H7 (cell line): ENCODE results near the gene SUSD4. TPM values are rescaled to one million over a fixed set of nuclear protein-coding genes. Genes with fewer than 3 reads are reported as not detected.
"Not testable (repeated sequence)": the region's sequence is repeated elsewhere in the genome, so short reads cannot be mapped to it uniquely, and the experiment has no call there.

ENCODE experiments used
- DNase-seq: peaks from one replicate; pipeline ENCODE4 v3.0.0; 2012
- H3K27me3 ChIP-seq: 2 replicates; pipeline ENCODE4 v1.6.0; 2011; ENCODE audit warnings: mild to moderate bottlenecking, low read length; ENCODE audit not compliant: control insufficient read depth, insufficient read depth
- H3K36me3 ChIP-seq: replicated peaks from 2 replicates; pipeline ENCODE4 v1.5.1; 2011; ENCODE audit warnings: low read length; ENCODE audit not compliant: control insufficient read depth, insufficient read depth
- H3K4me3 ChIP-seq: 2 replicates; pipeline ENCODE4 v1.5.1; 2011; ENCODE audit warnings: low read depth, mild to moderate bottlenecking, control low read depth, low read length, moderate library complexity; ENCODE audit not compliant: insufficient read depth
- total RNA-seq: library from RNA; depleted of rRNA; stranded (reverse); fragments of >200 nt; shearing (Covaris generic); gene quantifications from 2 replicates; pipeline ENCODE4 v1.2.3, GENCODE V29; 2014

Gene SUSD4
- total RNA-seq, 1 experiment from 2014 or later, result 4.1 TPM

- H3K4me3 ChIP-seq, result no peak overlapping the region
- no peaks in the 10 kb centered on the region for H3K36me3 ChIP-seq
- no peaks in the 10 kb centered on the region for H3K27me3 ChIP-seq
- DNase-seq, result no peak
Measured at GRCh38 chr1:223308136-223308535, 55.8 kb downstream of the SUSD4 start.

- H3K27me3 ChIP-seq, result no peaks in the 10 kb centered on the region
- no peak overlapping the region for H3K4me3 ChIP-seq
- DNase-seq, result no peak
- no peaks in the 10 kb centered on the region for H3K36me3 ChIP-seq
Measured at GRCh38 chr1:223307544-223307943, 56.4 kb downstream of the SUSD4 start.

DNA sequence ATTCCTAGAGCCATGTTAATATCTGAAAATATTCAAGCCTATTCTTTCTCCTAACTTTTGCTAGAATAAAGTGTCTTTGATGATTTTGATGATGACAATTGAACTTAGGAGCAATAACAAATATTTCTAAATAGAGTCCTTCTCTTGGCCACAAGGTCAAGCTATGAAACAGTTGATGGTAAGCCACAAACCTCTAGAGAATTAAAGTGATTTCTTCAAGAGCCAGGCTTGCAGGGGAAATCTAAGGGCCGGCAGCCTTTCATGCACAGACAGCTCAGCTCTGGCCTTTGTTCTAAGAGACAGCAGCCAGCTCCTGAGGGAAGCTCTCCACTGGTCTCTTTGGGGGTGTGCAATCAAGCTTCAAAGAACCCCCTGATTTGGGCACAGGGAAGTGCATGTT lies 59.0 kb downstream of the SUSD4 start:
- no peak overlapping the region for H3K4me3 ChIP-seq
- no peak for DNase-seq

GRCh38 chr1:223301371-223301770 lies 62.6 kb downstream of the SUSD4 start:
- H3K4me3 ChIP-seq, result no peak overlapping the region
- H3K27me3 ChIP-seq, result no peaks in the 10 kb centered on the region; the same call in 1 of the 2 replicates
- H3K36me3 ChIP-seq, result no peaks in the 10 kb centered on the region
- DNase-seq, result no peak

More for the DNA sequence above, 59.0 kb downstream of the SUSD4 start:
- Histone ChIP-seq H3K36me3 (no peaks in the 10 kb centered on the region), H3K27me3 (no peaks in the 10 kb centered on the region)

GRCh38 chr1:223299553-223299952 lies 64.4 kb downstream of the SUSD4 start:
- no peaks in the 10 kb centered on the region for H3K36me3 ChIP-seq
- H3K4me3 ChIP-seq, result no peak overlapping the region
- DNase-seq, result no peak
- no peaks in the 10 kb centered on the region; the same call in 1 of the 2 replicates for H3K27me3 ChIP-seq

DNA sequence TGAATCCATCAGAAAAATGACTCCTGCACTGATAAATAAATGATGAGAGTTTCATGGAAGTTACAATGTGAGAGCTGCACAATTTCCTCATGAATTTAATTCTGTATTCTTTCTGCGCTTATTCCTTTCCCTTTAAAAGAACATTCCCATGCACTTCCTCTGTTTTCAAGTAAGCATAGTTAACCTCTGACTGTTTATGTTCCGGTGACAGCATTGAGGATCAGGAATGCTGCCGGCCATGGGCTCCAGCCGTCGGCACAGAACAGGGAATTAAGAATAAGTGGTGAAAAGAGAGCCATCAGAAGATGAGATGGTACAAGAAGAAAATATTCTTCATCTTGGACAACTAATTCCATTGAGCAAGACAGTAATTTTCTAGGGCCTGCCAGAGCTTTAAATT lies 65.3 kb downstream of the SUSD4 start:
- no peak for DNase-seq
- no peaks in the 10 kb centered on the region for H3K36me3 ChIP-seq
- H3K27me3 ChIP-seq, result peaks cover 1% of the 10 kb centered on the region; the same call in 1 of the 2 replicates
- H3K4me3 ChIP-seq, result no peak overlapping the region

DNA sequence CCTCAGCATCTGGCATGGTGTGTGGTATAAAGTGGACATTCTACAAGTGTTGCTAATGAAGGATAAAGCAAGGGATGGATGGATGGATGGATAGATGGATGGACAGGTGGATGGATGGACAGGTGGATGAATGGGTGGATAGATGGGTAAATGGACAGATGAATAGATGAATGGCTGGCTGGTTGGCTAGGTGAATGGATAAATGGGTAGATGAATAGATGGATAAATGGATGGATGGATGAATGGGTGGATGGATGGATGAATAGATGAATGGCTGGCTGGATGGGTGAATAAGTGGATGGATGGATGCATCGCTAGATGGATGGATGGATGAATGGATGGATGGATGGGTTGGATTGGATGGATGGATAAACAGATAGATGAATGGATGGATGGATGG lies 66.2 kb downstream of the SUSD4 start:
- Histone ChIP-seq H3K4me3 (no peak overlapping the region), H3K27me3 (peaks cover 4% of the 10 kb centered on the region; the same call in 1 of the 2 replicates), H3K36me3 (no peaks in the 10 kb centered on the region)
- no peak for DNase-seq

DNA sequence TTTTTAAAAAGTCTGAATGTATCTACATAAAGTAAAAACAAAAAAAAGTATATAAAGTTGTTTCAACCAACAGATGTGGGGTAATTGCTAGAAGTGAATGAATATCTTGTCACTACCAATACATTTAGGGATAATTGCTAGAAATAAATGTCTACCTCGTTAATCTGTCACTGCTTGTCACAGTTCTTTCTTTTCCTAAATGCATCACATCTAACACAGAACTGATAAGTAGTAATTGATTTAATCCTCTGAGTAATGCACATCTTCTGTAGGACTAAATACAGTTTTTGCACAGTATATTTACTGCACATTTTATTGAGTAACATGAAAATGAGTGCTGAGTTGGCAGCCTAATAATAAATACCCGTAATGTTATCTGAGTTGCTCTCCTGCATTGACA lies 72.2 kb downstream of the SUSD4 start:
- no peaks in the 10 kb centered on the region for H3K36me3 ChIP-seq
- H3K27me3 ChIP-seq, result peaks cover 4% of the 10 kb centered on the region; the same call in 1 of the 2 replicates
- no peak overlapping the region for H3K4me3 ChIP-seq
- DNase-seq, result no peak

DNA sequence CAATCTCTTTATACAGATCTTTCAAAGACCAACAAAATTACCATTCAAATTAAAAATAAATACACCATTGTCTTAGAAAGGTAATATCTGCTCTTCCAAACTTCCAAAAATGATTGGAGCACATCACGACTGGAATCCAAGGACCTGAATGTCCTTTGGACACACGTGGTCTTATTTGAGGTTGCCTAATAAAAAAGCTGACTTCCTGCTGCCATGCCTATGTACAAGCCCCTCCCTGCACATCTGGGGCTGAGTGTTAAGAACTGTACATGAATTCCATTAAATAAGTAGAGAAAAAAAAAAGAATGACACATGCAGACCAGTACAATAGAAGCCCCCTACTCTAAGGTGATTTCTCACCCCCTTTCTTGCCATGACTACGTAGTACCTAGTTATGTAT lies 73.6 kb downstream of the SUSD4 start:
- Histone ChIP-seq H3K36me3 (no peaks in the 10 kb centered on the region), H3K4me3 (no peak overlapping the region)
- DNase-seq, result no peak

GRCh38 chr1:223289621-223290020 lies 74.4 kb downstream of the SUSD4 start:
- H3K36me3 ChIP-seq, result no peaks in the 10 kb centered on the region

More for the DNA sequence above, 73.6 kb downstream of the SUSD4 start:
- peaks cover 4% of the 10 kb centered on the region; the same call in 1 of the 2 replicates for H3K27me3 ChIP-seq

DNA sequence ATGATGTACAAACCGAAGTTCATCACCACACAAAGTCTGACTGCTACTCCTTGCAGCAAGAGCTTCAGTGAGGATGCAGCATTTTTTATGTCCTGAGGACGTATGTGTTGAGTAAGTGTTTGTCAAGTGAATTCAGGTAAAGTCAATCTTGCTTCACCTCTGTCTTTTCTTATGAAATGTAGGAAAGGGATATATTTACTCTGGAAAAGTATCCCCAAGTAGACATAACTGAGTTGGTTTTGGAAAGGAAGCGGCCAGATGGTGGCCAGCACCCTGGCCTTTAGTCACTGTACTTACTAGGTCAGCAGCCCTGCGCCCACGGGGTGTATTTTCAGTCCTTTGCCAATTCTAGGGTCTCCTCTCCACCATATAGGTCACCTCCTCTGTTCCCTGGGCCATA lies 75.2 kb downstream of the SUSD4 start:
- no peak for DNase-seq
- Histone ChIP-seq H3K36me3 (no peaks in the 10 kb centered on the region), H3K4me3 (no peak overlapping the region), H3K27me3 (peaks cover 4% of the 10 kb centered on the region; the same call in 1 of the 2 replicates)

More at GRCh38 chr1:223289621-223290020, 74.4 kb downstream of the SUSD4 start:
- DNase-seq, result no peak
- H3K4me3 ChIP-seq, result no peak overlapping the region
- peaks cover 4% of the 10 kb centered on the region; the same call in 1 of the 2 replicates for H3K27me3 ChIP-seq

GRCh38 chr1:223285452-223285851 lies 78.5 kb downstream of the SUSD4 start:
- H3K36me3 ChIP-seq, result no peaks in the 10 kb centered on the region
- no peak overlapping the region for H3K4me3 ChIP-seq
- no peak for DNase-seq
- H3K27me3 ChIP-seq, result no peaks in the 10 kb centered on the region

DNA sequence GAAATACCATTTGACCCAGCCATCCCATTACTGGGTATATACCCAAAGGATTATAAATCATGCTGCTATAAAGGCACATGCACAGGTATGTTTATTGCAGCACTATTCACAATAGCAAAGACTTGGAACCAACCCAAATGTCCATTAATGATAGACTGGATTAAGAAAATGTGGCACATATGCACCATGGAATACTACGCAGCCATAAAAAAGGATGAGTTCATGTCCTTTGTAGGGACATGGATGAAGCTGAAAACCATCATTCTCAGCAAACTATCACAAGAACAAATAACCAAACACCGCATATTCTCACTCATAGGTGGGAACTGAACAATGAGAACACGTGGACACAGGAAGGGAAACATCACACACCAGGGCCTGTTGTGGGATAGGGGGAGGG lies 80.3 kb downstream of the SUSD4 start:
- not testable (repeated sequence) for DNase-seq, H3K27me3 ChIP-seq, H3K36me3 ChIP-seq, H3K4me3 ChIP-seq

GRCh38 chr1:223278311-223278710 lies 85.7 kb downstream of the SUSD4 start:
- not testable (repeated sequence) for H3K4me3 ChIP-seq, DNase-seq, H3K36me3 ChIP-seq

GRCh38 chr1:223276029-223276428 lies 87.9 kb downstream of the SUSD4 start:
- no peak for DNase-seq
- no peak overlapping the region for H3K4me3 ChIP-seq
- H3K36me3 ChIP-seq, result no peaks in the 10 kb centered on the region
- H3K27me3 ChIP-seq, result no peaks in the 10 kb centered on the region

More at GRCh38 chr1:223278311-223278710, 85.7 kb downstream of the SUSD4 start:
- not testable (repeated sequence) for H3K27me3 ChIP-seq

- Histone ChIP-seq H3K36me3 (no peaks in the 10 kb centered on the region), H3K4me3 (no peak overlapping the region), H3K27me3 (no peaks in the 10 kb centered on the region)
- DNase-seq, result no peak
Measured at GRCh38 chr1:223273511-223273910, 90.5 kb downstream of the SUSD4 start.
